Measurements from ENCODE around the gene SGMS1. TPM values are rescaled to one million over a fixed set of nuclear protein-coding genes. Genes with fewer than 3 reads are reported as not detected.

Gene SGMS1
- total RNA-seq, 4 donors from 2014 or later = 107 to 234 (median 134) TPM

- no peak overlapping the region for H3K27ac ChIP-seq
- no peak for TF ChIP-seq CTCF (IDR thresholded peaks at IDR 0.05)
- TF ChIP-seq POLR2A (IDR thresholded peaks at IDR 0.05) = no peak
- no peak for TF ChIP-seq EP300 (IDR thresholded peaks at IDR 0.05)
- no peak for DNase-seq (ENCODE audit: low spot score in 2 of 2)
- H3K4me1 ChIP-seq = peaks cover 0 to 34% (median 0%) of the 10 kb centered on the region in 4 donors
- H3K36me3 ChIP-seq = no peaks in the 10 kb centered on the region
- no peaks in the 10 kb centered on the region for H3K9me3 ChIP-seq
- H3K27me3 ChIP-seq = no peaks in the 10 kb centered on the region
- H3K4me3 ChIP-seq = no peak overlapping the region
- WGBS, 2 donors = 81 to 84% methylated on average over 5 of the region's 5 CpGs
Measured at GRCh38 chr10:50531388-50532077, 92.2 kb downstream of the SGMS1 start.

GRCh38 chr10:50529660-50530059 lies 94.1 kb downstream of the SGMS1 start:
- 54 to 57% methylated on average over 5 of the region's 5 CpGs for WGBS, 2 donors
- no peak for TF ChIP-seq POLR2A (IDR thresholded peaks at IDR 0.05)
- TF ChIP-seq EP300 (IDR thresholded peaks at IDR 0.05) = no peak
- TF ChIP-seq CTCF (IDR thresholded peaks at IDR 0.05) = no peak

GRCh38 chr10:50528206-50528605 lies 95.5 kb downstream of the SGMS1 start:
- Histone ChIP-seq H3K27ac (no peak overlapping the region), H3K4me3 (no peak overlapping the region), H3K27me3 (no peaks in the 10 kb centered on the region), H3K9me3 (no peaks in the 10 kb centered on the region), H3K4me1 (peaks cover 0 to 11% (median 0%) of the 10 kb centered on the region in 4 donors), H3K36me3 (no peaks in the 10 kb centered on the region)
- 93% methylated on average over 2 of the region's 2 CpGs for WGBS, 2 donors
- DNase-seq (ENCODE audit: low spot score in 2 of 2) = no peak
- TF ChIP-seq CTCF (IDR thresholded peaks at IDR 0.05) (no peak), EP300 (IDR thresholded peaks at IDR 0.05) (no peak), POLR2A (IDR thresholded peaks at IDR 0.05) (no peak)

More at GRCh38 chr10:50529660-50530059, 94.1 kb downstream of the SGMS1 start:
- H3K4me1 ChIP-seq = peaks cover 0 to 24% (median 0%) of the 10 kb centered on the region in 4 donors
- H3K36me3 ChIP-seq = no peaks in the 10 kb centered on the region
- H3K27ac ChIP-seq = no peak overlapping the region
- H3K27me3 ChIP-seq = no peaks in the 10 kb centered on the region
- no peaks in the 10 kb centered on the region for H3K9me3 ChIP-seq
- H3K4me3 ChIP-seq = no peak overlapping the region
- no peak for DNase-seq (ENCODE audit: low spot score in 2 of 2)

GRCh38 chr10:50527442-50528043 lies 96.2 kb downstream of the SGMS1 start:
- Histone ChIP-seq H3K36me3 (no peaks in the 10 kb centered on the region), H3K27ac (no peak overlapping the region), H3K4me3 (no peak overlapping the region), H3K4me1 (peaks cover 0 to 6% (median 0%) of the 10 kb centered on the region in 4 donors), H3K9me3 (no peaks in the 10 kb centered on the region), H3K27me3 (no peaks in the 10 kb centered on the region)
- no peak for DNase-seq (ENCODE audit: low spot score in 2 of 2)
- no peak for TF ChIP-seq POLR2A (IDR thresholded peaks at IDR 0.05)
- TF ChIP-seq EP300 (IDR thresholded peaks at IDR 0.05) = no peak
- TF ChIP-seq CTCF (IDR thresholded peaks at IDR 0.05) = no peak
- 85 to 88% methylated on average over 7 of the region's 7 CpGs for WGBS, 2 donors

- Histone ChIP-seq H3K27me3 (no peaks in the 10 kb centered on the region), H3K4me3 (no peak overlapping the region), H3K4me1 (peaks cover 0 to 6% (median 0%) of the 10 kb centered on the region in 4 donors), H3K36me3 (no peaks in the 10 kb centered on the region), H3K9me3 (no peaks in the 10 kb centered on the region), H3K27ac (no peak overlapping the region)
- 91 to 94% methylated on average over 4 of the region's 4 CpGs for WGBS, 2 donors
- TF ChIP-seq EP300 (IDR thresholded peaks at IDR 0.05) (no peak), CTCF (IDR thresholded peaks at IDR 0.05) (no peak), POLR2A (IDR thresholded peaks at IDR 0.05) (no peak)
- DNase-seq (ENCODE audit: low spot score in 2 of 2) = no peak
Measured at GRCh38 chr10:50526185-50526584, 97.6 kb downstream of the SGMS1 start.
